Testis (tissue), 2 donors: ENCODE data around the gene ESR2.

ENCODE experiments used
- POLR2A ChIP-seq: fragments of 450-650 bp; IDR thresholded peaks from one replicate; pipeline ENCODE4 v1.6.1; 2017; ENCODE audit warnings: antibody characterized with exemption, mild to moderate bottlenecking, moderate library complexity
- TF ChIP-seq, protein P1 (sequence below), 3 experiments: fragments of 450-650 bp in 2 of 3; fragments of 200-600 bp in 1 of 3; sonication (generic) in 1 of 3; IDR thresholded peaks; one replicate each; pipeline ENCODE4 v1.5.1; 2016 to 2019; ENCODE audit warnings: antibody characterized with exemption in 3 of 3, mild to moderate bottlenecking in 2 of 3, moderate library complexity in 1 of 3

DNA sequence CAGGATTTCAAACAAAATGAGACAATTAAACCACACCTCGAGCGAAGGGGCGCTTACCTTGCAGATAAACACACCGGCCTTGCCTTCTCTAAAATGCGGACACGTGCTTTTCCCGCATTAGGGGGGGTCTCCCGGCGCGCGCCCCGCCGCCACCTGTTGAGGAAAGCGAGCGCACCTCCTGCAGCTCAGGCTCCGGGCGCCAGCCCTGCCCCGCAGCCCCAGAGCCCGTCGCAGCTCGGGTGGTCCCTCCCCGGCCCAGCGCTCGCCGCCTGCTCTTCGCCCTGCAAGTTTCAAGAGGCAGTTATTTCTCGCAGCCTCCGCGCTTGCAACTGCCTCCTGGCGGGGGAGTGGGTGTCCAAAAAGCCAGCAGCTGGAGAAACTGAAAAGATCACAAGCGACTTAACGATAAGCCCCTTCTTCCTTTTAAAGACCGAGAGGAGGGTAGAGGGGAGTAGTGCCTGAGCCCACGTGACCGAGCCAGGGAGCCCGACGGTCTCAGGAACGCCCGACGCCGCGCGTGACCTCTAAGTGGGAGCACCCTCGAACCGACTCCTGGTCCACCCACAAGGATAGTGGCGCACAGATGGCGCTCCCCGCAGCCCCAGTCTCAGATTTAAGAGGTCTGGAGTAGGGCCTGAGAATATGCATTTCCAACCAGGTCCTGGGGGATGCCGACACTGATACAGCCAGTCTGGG, at the start of gene ESR2:
- TF ChIP-seq, protein P1, sequence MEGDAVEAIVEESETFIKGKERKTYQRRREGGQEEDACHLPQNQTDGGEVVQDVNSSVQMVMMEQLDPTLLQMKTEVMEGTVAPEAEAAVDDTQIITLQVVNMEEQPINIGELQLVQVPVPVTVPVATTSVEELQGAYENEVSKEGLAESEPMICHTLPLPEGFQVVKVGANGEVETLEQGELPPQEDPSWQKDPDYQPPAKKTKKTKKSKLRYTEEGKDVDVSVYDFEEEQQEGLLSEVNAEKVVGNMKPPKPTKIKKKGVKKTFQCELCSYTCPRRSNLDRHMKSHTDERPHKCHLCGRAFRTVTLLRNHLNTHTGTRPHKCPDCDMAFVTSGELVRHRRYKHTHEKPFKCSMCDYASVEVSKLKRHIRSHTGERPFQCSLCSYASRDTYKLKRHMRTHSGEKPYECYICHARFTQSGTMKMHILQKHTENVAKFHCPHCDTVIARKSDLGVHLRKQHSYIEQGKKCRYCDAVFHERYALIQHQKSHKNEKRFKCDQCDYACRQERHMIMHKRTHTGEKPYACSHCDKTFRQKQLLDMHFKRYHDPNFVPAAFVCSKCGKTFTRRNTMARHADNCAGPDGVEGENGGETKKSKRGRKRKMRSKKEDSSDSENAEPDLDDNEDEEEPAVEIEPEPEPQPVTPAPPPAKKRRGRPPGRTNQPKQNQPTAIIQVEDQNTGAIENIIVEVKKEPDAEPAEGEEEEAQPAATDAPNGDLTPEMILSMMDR (IDR thresholded peaks at IDR 0.05), result peak in 1 of 3 experiments; percentile 13
- TF ChIP-seq POLR2A, result no peak
